Activated naive CD8-positive, alpha-beta T cell (primary cell): ENCODE data around the gene CHST15.

ENCODE experiments used
- H3K27ac Mint-ChIP-seq: one replicate; pipeline ENCODE4 v1.8.0; 2021; ENCODE audit warnings: mixed read lengths
- H3K27me3 Mint-ChIP-seq: one replicate; pipeline ENCODE4 v1.8.0; 2021; ENCODE audit warnings: mixed read lengths
- H3K36me3 Mint-ChIP-seq: one replicate; pipeline ENCODE4 v1.8.0; 2021; ENCODE audit warnings: mixed read lengths
- H3K4me1 Mint-ChIP-seq: one replicate; pipeline ENCODE4 v1.8.0; 2021; ENCODE audit warnings: low read depth, mixed read lengths
- H3K4me3 Mint-ChIP-seq: one replicate; pipeline ENCODE4 v1.8.0; 2021; ENCODE audit warnings: mild to moderate bottlenecking, mixed read lengths
- H3K9me3 Mint-ChIP-seq: one replicate; pipeline ENCODE4 v1.8.0; 2021; ENCODE audit warnings: low read depth, mixed read lengths

The CHST15 gene

GRCh38 chr10:124127563-124127962 lies 34.2 kb upstream of the CHST15 start:
- H3K36me3 Mint-ChIP-seq = no peaks in the 10 kb centered on the region

GRCh38 chr10:124126983-124127385 lies 33.6 kb upstream of the CHST15 start:
- Mint-ChIP-seq H3K36me3 (no peaks in the 10 kb centered on the region), H3K9me3 (no peaks in the 10 kb centered on the region), H3K4me3 (no peak overlapping the region), H3K27ac (no peak overlapping the region), H3K4me1 (no peaks in the 10 kb centered on the region), H3K27me3 (no peaks in the 10 kb centered on the region)

More at GRCh38 chr10:124127563-124127962, 34.2 kb upstream of the CHST15 start:
- H3K27ac Mint-ChIP-seq = no peak overlapping the region
- H3K4me3 Mint-ChIP-seq = no peak overlapping the region
- no peaks in the 10 kb centered on the region for H3K9me3 Mint-ChIP-seq
- H3K27me3 Mint-ChIP-seq = no peaks in the 10 kb centered on the region
- no peaks in the 10 kb centered on the region for H3K4me1 Mint-ChIP-seq

GRCh38 chr10:124126145-124126982 lies 33.0 kb upstream of the CHST15 start:
- Mint-ChIP-seq H3K9me3 (no peaks in the 10 kb centered on the region), H3K27ac (no peak overlapping the region), H3K27me3 (no peaks in the 10 kb centered on the region), H3K4me1 (no peaks in the 10 kb centered on the region), H3K4me3 (no peak overlapping the region), H3K36me3 (no peaks in the 10 kb centered on the region)

GRCh38 chr10:124125305-124126116 lies 32.1 kb upstream of the CHST15 start:
- H3K36me3 Mint-ChIP-seq = no peaks in the 10 kb centered on the region
- H3K4me3 Mint-ChIP-seq = no peak overlapping the region
- no peaks in the 10 kb centered on the region for H3K9me3 Mint-ChIP-seq

GRCh38 chr10:124124769-124125161 lies 31.4 kb upstream of the CHST15 start:
- Mint-ChIP-seq H3K27ac (no peak overlapping the region), H3K27me3 (no peaks in the 10 kb centered on the region), H3K4me3 (no peak overlapping the region), H3K4me1 (no peaks in the 10 kb centered on the region), H3K9me3 (no peaks in the 10 kb centered on the region), H3K36me3 (no peaks in the 10 kb centered on the region)

More at GRCh38 chr10:124125305-124126116, 32.1 kb upstream of the CHST15 start:
- no peaks in the 10 kb centered on the region for H3K27me3 Mint-ChIP-seq
- no peaks in the 10 kb centered on the region for H3K4me1 Mint-ChIP-seq
- H3K27ac Mint-ChIP-seq = no peak overlapping the region

GRCh38 chr10:124124123-124124768 lies 30.8 kb upstream of the CHST15 start:
- H3K27ac Mint-ChIP-seq = no peak overlapping the region
- H3K27me3 Mint-ChIP-seq = no peaks in the 10 kb centered on the region
- no peaks in the 10 kb centered on the region for H3K4me1 Mint-ChIP-seq
- H3K4me3 Mint-ChIP-seq = no peak overlapping the region
- no peaks in the 10 kb centered on the region for H3K9me3 Mint-ChIP-seq
- no peaks in the 10 kb centered on the region for H3K36me3 Mint-ChIP-seq

GRCh38 chr10:124123156-124123555 lies 29.8 kb upstream of the CHST15 start:
- Mint-ChIP-seq H3K36me3 (no peaks in the 10 kb centered on the region), H3K9me3 (no peaks in the 10 kb centered on the region), H3K27me3 (no peaks in the 10 kb centered on the region), H3K27ac (no peak overlapping the region), H3K4me3 (no peak overlapping the region), H3K4me1 (no peaks in the 10 kb centered on the region)

GRCh38 chr10:124122211-124122610 lies 28.8 kb upstream of the CHST15 start:
- Mint-ChIP-seq H3K9me3 (no peaks in the 10 kb centered on the region), H3K27me3 (no peaks in the 10 kb centered on the region), H3K4me1 (no peaks in the 10 kb centered on the region), H3K36me3 (no peaks in the 10 kb centered on the region), H3K4me3 (no peak overlapping the region), H3K27ac (no peak overlapping the region)

GRCh38 chr10:124120410-124121061 lies 27.1 kb upstream of the CHST15 start:
- H3K27ac Mint-ChIP-seq = no peak overlapping the region
- H3K36me3 Mint-ChIP-seq = no peaks in the 10 kb centered on the region
- no peaks in the 10 kb centered on the region for H3K9me3 Mint-ChIP-seq
- H3K4me1 Mint-ChIP-seq = no peaks in the 10 kb centered on the region
- H3K4me3 Mint-ChIP-seq = no peak overlapping the region
- no peaks in the 10 kb centered on the region for H3K27me3 Mint-ChIP-seq

- Mint-ChIP-seq H3K4me3 (no peak overlapping the region), H3K27ac (no peak overlapping the region), H3K27me3 (no peaks in the 10 kb centered on the region), H3K36me3 (no peaks in the 10 kb centered on the region), H3K4me1 (no peaks in the 10 kb centered on the region), H3K9me3 (no peaks in the 10 kb centered on the region)
Observed at GRCh38 chr10:124119946-124120345, 26.5 kb upstream of the CHST15 start.

- no peak overlapping the region for H3K27ac Mint-ChIP-seq
- no peaks in the 10 kb centered on the region for H3K27me3 Mint-ChIP-seq
- no peaks in the 10 kb centered on the region for H3K9me3 Mint-ChIP-seq
- no peaks in the 10 kb centered on the region for H3K4me1 Mint-ChIP-seq
- no peak overlapping the region for H3K4me3 Mint-ChIP-seq
- H3K36me3 Mint-ChIP-seq = no peaks in the 10 kb centered on the region
Observed at GRCh38 chr10:124119216-124119615, 25.8 kb upstream of the CHST15 start.

- Mint-ChIP-seq H3K36me3 (no peaks in the 10 kb centered on the region), H3K27me3 (no peaks in the 10 kb centered on the region), H3K4me3 (no peak overlapping the region), H3K4me1 (no peaks in the 10 kb centered on the region), H3K27ac (no peak overlapping the region), H3K9me3 (no peaks in the 10 kb centered on the region)
Observed at GRCh38 chr10:124117833-124118232, 24.4 kb upstream of the CHST15 start.

GRCh38 chr10:124117511-124117785 lies 24.1 kb upstream of the CHST15 start:
- no peak overlapping the region for H3K27ac Mint-ChIP-seq
- no peaks in the 10 kb centered on the region for H3K9me3 Mint-ChIP-seq
- H3K4me3 Mint-ChIP-seq = no peak overlapping the region
- H3K36me3 Mint-ChIP-seq = no peaks in the 10 kb centered on the region
- peaks cover 2% of the 10 kb centered on the region for H3K27me3 Mint-ChIP-seq
- no peaks in the 10 kb centered on the region for H3K4me1 Mint-ChIP-seq

GRCh38 chr10:124116771-124117510 lies 23.5 kb upstream of the CHST15 start:
- Mint-ChIP-seq H3K27ac (no peak overlapping the region), H3K9me3 (no peaks in the 10 kb centered on the region), H3K4me1 (no peaks in the 10 kb centered on the region), H3K27me3 (peaks cover 2% of the 10 kb centered on the region), H3K4me3 (no peak overlapping the region), H3K36me3 (no peaks in the 10 kb centered on the region)
